COLO829 (cell line): ENCODE data around the gene CMC1.
"Not testable (repeated sequence)": the region's sequence is repeated elsewhere in the genome, so short reads cannot be mapped to it uniquely, and the experiment has no call there.

Experiments used
- DNase-seq: peaks from one replicate; pipeline ENCODE4 v3.0.0; 2012; ENCODE audit warnings: low spot score

Gene CMC1

GRCh38 chr3:28241221-28242160 lies at the start of gene CMC1:
Gene CMC1 (plus strand): TSS chr3:28241619. CDS start chr3:28241794, 175 bp downstream.
- DNase-seq, result peak; percentile 99

- no peak for DNase-seq
Measured at GRCh38 chr3:28198161-28198560, 43.3 kb upstream of the CMC1 start.

DNA sequence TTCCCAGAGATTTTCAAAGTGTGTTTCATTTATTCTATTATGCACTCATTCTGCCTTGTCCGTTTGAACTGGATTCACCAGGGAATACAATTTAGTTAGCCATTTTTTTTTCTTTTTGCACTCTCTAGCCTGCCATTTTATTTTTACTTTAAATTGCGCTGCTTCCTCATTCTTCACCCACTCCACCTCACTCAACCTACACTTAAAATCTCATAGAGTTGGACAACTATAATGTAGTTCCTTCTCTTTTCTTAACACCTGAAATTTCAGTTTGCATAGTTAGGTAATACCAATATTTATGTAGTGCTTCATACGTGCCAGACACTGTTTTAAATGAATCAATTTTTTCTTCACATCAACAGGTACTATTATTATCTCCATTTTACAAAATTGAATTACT lies 42.4 kb upstream of the CMC1 start:
- no peak for DNase-seq

DNA sequence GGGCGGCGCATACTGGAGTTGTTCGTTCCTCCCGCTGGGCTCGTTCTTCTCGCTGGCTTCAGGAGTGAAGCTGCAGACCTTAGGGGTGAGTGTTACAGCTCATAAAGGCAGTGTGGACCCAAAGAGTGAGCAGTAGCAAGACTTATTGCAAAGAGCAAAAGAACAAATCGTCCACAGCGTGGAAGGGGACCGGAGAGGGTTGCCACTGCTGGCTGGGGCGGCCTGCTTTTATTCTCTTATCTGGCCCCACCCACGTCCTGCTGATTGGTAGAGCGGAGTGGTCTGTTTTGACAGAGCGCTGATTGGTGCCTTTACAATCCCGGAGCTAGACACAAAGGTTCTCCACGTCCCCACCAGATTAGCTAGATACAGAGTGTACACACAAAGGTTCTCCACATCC lies 41.8 kb upstream of the CMC1 start:
- not testable (repeated sequence) for DNase-seq

DNA sequence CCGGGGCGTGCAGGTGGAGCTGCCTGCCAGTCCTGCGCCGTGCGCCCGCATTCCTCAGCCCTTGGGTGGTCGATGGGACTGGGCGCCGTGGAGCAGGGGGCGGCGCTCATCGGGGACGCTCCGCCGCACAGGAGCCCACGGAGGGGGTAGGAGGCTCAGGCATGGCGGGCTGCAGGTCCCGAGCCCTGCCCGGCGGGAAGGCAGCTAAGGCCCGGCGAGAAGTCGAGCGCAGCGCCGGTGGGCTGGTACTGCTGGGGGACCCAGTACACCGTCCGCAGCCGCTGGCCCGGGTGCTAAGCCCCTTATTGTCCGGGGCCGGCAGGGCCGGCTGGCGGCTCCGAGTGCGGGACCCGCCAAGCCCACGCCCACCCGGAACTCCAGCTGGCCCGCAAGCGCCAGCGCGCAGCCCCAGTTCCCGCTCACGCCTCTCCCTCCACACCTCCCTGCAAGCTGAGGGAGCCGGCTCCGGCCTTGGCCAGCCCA lies 41.0 kb upstream of the CMC1 start:
- DNase-seq, result not testable (repeated sequence)

GRCh38 chr3:28206479-28206878 lies 34.9 kb upstream of the CMC1 start:
- DNase-seq, result no peak

GRCh38 chr3:28207000-28207733 lies 34.3 kb upstream of the CMC1 start:
- DNase-seq, result no peak

GRCh38 chr3:28210968-28211713 lies 30.3 kb upstream of the CMC1 start:
- DNase-seq, result no peak

DNA sequence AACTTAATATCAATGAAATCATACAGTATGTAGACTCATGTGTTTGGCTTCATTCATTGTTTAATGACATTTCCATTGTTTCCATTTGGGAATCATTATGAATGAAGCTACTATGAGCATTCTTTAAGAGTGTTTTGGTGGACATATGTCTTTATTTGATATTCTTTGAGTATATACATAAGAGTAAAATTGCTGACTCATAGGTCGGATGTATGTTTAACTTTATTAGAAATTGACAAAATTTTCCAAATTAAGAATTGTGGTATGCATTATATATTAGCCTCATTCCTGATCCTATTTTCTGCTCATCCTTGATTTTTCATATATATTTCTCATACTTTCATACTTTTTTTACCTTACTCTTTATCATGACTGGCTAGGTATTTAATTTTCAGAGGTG lies 28.7 kb upstream of the CMC1 start:
- DNase-seq, result no peak

DNA sequence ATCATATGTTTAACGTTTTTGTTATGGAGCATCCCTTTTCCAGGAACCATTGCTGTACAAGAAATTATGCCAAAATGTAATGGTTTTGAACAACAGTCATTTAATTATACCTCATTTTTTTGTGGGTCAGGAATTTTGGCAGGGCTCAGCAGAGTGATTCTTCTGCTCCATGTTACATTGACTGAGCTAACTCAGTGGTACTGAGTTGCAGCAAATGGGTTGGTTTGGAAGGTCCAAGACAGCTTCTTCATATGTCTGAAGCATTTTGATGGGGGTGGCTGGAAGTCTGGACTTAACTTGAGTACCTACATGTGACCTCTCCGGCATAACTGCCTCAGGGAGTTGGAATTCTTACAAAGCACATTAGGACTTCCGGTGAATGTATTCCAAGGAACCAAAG lies 26.0 kb upstream of the CMC1 start:
- DNase-seq, result peak; percentile 18

DNA sequence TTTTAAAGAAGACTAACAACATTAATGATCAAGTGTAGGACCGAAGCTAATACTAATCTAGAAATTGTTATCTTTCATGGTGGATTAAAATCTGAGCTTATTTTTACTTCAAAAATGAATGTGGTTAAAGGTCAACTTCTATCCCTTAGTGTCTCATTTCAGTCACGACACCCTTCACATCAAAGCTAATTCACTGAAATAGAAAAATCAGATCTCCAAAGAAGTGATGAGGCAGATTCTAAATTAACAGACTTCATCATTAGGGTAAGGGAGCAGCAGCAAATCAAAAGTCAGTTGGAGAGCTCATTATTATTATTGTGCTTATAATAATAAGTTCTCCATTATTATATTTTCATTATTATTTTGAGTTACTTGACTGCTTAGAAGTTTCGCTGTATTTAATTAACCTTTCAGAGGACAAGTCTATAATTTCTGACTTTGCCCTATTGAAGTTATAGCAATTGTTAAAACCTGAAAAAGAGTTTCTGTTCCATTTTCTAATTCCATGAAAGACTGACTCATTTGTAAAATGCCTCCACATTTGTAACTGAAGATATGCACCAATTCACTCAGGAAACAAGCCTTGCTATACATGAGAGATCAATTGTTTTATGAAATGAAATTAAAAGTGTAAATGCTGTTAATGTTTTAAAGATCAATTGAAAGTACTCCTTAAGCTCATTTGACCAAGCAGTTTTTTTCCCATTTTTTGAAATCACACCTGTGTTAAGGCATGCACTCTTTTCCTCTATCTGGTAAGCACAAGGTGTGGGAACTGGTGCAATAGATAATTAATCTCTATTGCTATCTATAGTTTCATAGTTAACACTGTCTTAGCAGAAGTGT lies 23.1 kb upstream of the CMC1 start:
- no peak for DNase-seq

DNA sequence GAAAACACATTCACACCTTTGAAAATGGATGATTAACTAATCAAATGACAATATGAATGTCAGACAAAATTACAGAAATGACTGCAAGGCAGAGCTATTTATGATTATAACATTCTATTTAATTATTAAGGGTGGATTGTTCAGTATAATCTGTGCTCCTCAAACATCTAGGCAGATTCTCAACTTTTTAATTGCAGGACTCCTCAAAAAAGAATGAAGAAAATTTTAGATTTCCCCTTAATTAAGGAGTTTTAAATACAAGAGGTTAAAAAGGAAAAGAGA lies 22.6 kb upstream of the CMC1 start:
- no peak for DNase-seq

DNA sequence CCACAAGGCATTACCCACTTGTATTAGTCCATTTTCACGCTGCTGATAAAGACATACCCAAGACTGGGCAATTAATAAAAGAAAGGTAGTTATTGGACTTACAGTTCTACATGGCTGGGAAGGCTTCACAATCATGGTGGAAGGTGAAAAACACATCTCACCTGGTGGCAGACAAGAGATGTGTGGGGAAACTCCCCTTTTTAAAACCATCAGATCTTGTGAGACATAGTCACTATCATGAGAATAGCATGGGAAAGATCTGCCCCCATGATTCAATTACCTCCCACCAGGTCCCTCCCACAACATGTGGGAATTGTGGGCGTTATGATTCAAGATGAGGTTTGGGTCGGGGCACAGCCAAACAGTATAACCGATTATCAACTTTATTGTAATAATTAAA lies 17.0 kb upstream of the CMC1 start:
- no peak for DNase-seq

GRCh38 chr3:28226020-28226419 lies 15.4 kb upstream of the CMC1 start:
- no peak for DNase-seq

GRCh38 chr3:28228623-28229022 lies 12.8 kb upstream of the CMC1 start:
- no peak for DNase-seq

DNA sequence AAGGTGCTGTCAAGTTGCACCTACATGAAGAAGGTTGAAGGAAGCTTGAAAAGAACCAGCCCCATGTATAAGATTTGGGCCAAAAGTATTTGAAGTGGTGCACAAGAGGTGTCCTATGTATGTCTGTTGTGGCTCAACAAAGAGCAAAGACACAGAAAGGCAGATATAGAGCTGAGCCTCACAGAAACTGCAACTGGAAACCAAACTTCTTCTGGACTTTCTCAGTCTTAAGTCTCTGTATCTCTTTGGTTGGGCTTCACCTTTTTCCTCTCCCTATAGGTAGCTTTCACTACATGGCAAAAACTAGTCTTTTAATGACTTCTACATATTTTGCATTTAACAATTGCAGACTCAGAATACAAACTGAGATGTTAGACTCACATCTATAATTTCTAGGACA lies 8.8 kb upstream of the CMC1 start:
- no peak for DNase-seq

DNA sequence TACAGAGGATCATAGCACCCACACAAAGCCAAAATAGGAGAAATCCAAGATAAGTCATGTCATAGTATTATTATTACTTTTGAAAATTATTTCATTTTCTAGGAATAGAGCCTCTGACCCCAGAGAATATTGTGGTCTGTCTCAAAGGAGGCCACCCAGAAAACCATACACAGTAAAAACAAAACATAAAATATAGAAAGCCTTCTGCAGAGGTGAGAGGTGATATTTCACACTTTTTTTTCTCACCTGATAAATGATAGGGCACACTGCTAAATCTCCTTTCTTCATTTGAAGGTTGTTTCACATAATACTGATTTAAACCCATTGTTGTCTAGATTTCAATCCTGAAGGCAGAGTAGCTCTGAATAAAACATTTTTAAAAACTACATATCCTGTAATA lies 7.0 kb upstream of the CMC1 start:
- no peak for DNase-seq

DNA sequence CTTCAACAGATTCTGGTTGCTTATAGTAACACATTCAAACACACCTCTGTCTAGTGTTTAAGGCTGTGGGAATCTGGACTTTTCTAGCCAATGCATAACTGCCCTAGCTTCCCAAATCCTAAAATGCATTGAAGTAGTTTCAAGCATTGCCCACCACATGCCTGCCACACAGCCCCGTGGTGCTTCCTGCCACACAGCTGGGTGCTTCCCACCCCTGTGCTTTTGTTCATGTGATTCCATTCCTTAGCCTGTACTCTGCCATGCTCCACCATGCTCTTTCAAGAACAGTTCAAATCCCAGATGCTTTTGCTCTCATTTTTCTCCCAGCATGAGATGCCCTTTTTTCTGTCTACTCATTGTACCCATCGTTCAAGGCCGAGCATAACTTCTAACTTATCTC lies 2.3 kb upstream of the CMC1 start:
- DNase-seq, result no peak

DNA sequence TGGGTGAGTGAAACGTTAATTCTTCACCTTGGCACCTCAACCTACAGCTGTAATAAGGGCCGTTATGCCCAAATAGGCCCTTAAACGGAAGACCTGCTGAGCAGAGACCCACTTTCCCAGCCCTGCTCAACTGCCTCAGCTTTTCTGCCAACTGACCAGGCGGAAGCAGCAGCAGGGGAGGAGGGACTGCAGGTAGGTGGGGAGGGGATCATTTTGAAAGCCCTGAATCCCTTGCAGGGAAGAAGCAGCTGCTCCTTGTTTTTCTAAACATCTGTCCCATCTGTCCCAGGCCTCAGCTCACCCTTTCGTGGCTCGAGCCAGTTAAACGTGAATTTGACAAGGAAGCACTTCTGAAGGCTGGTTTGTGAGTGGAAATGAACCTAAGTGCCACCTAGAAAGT lies 978 bp upstream of the CMC1 start:
- DNase-seq, result no peak

GRCh38 chr3:28242519-28242918 lies 1.1 kb downstream of the CMC1 start:
- DNase-seq, result no peak

- no peak for DNase-seq
Measured at GRCh38 chr3:28243424-28244106, 2.1 kb downstream of the CMC1 start.
